Type B pancreatic cell (in vitro differentiated cells): ENCODE measurements around the gene PHLDA3. TPM values are rescaled to one million over a fixed set of nuclear protein-coding genes. Genes with fewer than 3 reads are reported as not detected.

ENCODE experiments used
- DNase-seq: peaks from one replicate; pipeline ENCODE4 v3.0.0; 2021; ENCODE audit warnings: mixed read lengths; ENCODE audit not compliant: unreplicated experiment; ENCODE audit errors: extremely low spot score
- H3K27ac Mint-ChIP-seq: 2 replicates; pipeline ENCODE4 v1.8.0; 2021; ENCODE audit warnings: mild to moderate bottlenecking, mixed read lengths
- H3K27me3 Mint-ChIP-seq: 2 replicates; pipeline ENCODE4 v1.8.0; 2021; ENCODE audit warnings: mixed read lengths
- H3K36me3 Mint-ChIP-seq: 2 replicates; pipeline ENCODE4 v1.8.0; 2021; ENCODE audit warnings: mixed read lengths
- H3K4me1 Mint-ChIP-seq: one replicate; pipeline ENCODE4 v1.8.0; 2021; ENCODE audit warnings: mixed read lengths; ENCODE audit not compliant: unreplicated experiment
- H3K4me3 Mint-ChIP-seq: 2 replicates; pipeline ENCODE4 v1.8.0; 2021; ENCODE audit warnings: mild to moderate bottlenecking, mixed read lengths
- H3K9me3 Mint-ChIP-seq: 2 replicates; pipeline ENCODE4 v1.8.0; 2021; ENCODE audit warnings: mixed read lengths
- CTCF ChIP-seq: fragments of 200-600 bp; sonication (generic); conservative IDR thresholded peaks from 2 replicates; pipeline ENCODE4 v1.5.0; 2021; ENCODE audit warnings: antibody characterized with exemption, mild to moderate bottlenecking
- total RNA-seq: library from RNA; stranded (reverse); gene quantifications from 2 replicates; pipeline ENCODE4 v1.2.1, GENCODE V29; 2021; ENCODE audit warnings: low replicate concordance

The PHLDA3 gene
- total RNA-seq, 1 donor from 2014 or later: 59.3 TPM

DNA sequence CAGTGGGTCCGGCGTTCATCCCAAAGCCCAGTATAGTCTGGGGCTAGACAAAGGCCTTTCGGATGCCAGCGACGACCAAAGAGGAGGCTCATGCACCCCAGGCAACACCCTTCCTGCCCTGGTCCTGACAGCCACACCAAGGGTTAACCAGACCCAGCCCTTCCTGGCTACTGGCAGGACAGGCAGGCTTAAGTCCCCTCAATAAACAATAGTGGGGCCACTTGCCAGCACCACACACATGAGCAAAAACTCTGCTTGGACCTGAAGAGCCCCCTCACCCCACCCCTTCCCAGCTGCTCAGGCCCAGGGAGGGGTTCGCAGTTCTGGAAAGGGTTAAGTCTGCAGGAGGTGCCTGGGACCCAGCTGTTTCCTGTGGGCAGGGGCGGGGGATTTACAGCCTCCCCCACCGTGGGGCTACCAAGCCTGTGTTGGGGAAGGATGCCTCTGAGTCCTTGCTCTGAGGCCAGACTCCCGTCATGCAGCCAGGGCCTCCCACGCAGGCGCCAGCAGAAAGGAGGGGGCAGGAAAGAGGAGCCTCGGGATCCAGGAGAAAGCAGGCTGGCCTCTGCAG is 18.2 kb downstream of the PHLDA3 start:
- TF ChIP-seq CTCF: no peak
- no peak overlapping the region for H3K27ac Mint-ChIP-seq
- H3K36me3 Mint-ChIP-seq: no peaks in the 10 kb centered on the region
- H3K4me3 Mint-ChIP-seq: no peak overlapping the region
- no peak for DNase-seq
- H3K4me1 Mint-ChIP-seq: peaks cover 29% of the 10 kb centered on the region
- no peaks in the 10 kb centered on the region for H3K27me3 Mint-ChIP-seq
- no peaks in the 10 kb centered on the region for H3K9me3 Mint-ChIP-seq

DNA sequence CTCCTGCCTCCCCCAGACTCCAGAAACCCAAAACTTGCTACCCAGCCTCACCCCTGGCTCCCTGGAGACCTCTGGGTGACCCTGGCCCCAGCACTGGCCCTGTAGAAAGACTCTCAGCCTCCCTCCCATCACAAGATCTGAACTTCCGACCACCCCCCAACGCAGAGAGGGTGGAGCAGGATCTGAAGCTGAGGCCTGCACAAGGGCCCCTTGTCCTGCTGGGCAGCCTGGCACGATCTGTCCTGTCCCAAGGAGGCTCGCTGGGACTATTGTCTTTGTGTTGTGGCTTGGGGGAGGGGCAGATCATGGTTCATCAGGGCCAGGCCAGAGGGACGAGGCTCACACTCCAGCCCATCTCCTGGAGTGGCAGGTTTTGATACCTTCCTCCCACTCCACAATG is 20.0 kb downstream of the PHLDA3 start:
- H3K4me1 Mint-ChIP-seq: peaks cover 29% of the 10 kb centered on the region
- no peak for TF ChIP-seq CTCF
- H3K36me3 Mint-ChIP-seq: no peaks in the 10 kb centered on the region
- no peak overlapping the region for H3K4me3 Mint-ChIP-seq
- no peaks in the 10 kb centered on the region for H3K27me3 Mint-ChIP-seq
- no peaks in the 10 kb centered on the region for H3K9me3 Mint-ChIP-seq
- DNase-seq: no peak
- no peak overlapping the region for H3K27ac Mint-ChIP-seq

- peak; percentile 93 for TF ChIP-seq CTCF
- no peaks in the 10 kb centered on the region for H3K9me3 Mint-ChIP-seq
- no peaks in the 10 kb centered on the region for H3K36me3 Mint-ChIP-seq
- H3K4me3 Mint-ChIP-seq: no peak overlapping the region
- peak overlapping the region; percentile 53 for H3K27ac Mint-ChIP-seq
- H3K4me1 Mint-ChIP-seq: peaks cover 32% of the 10 kb centered on the region
- DNase-seq: no peak
- no peaks in the 10 kb centered on the region for H3K27me3 Mint-ChIP-seq
These were observed 20.8 kb downstream of the PHLDA3 start for GRCh38 chr1:201447903-201448871.

DNA sequence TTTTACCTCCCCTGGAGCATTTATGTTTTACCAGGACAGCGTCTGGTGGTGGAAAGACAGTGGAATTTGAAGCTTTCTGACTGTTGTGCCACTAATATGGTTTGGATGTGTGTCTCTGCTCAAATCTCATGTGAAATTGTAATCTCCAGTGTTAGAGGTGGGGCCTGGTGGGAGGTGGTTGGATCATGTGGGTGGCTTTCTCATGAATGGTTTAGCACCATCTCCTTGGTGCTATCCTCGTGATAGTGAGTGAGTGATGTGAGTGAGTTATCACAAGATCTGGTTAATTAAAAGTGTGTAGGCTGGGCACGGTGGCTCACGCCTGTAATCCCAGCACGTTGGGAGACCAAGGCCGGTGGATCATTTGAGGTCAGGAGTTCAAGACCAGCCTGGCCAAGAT is 23.7 kb downstream of the PHLDA3 start:
- no peak for DNase-seq
- no peaks in the 10 kb centered on the region for H3K36me3 Mint-ChIP-seq
- no peaks in the 10 kb centered on the region for H3K27me3 Mint-ChIP-seq
- H3K27ac Mint-ChIP-seq: no peak overlapping the region
- no peak overlapping the region for H3K4me3 Mint-ChIP-seq
- H3K9me3 Mint-ChIP-seq: peaks cover 4% of the 10 kb centered on the region
- H3K4me1 Mint-ChIP-seq: peaks cover 20% of the 10 kb centered on the region
- no peak for TF ChIP-seq CTCF

- H3K9me3 Mint-ChIP-seq: peaks cover 4% of the 10 kb centered on the region
- H3K36me3 Mint-ChIP-seq: peaks cover 2% of the 10 kb centered on the region
- no peak overlapping the region for H3K27ac Mint-ChIP-seq
- peaks cover 15% of the 10 kb centered on the region for H3K4me1 Mint-ChIP-seq
- H3K27me3 Mint-ChIP-seq: peaks cover under 1% of the 10 kb centered on the region
- no peak for TF ChIP-seq CTCF
- DNase-seq: no peak
- no peak overlapping the region for H3K4me3 Mint-ChIP-seq
These were observed 24.2 kb downstream of the PHLDA3 start for GRCh38 chr1:201444792-201445191.
